ENCODE results near the gene PICALM.
"Not testable (repeated sequence)": the region's sequence is repeated elsewhere in the genome, so short reads cannot be mapped to it uniquely, and the experiment has no call there.

Gene PICALM

DNA sequence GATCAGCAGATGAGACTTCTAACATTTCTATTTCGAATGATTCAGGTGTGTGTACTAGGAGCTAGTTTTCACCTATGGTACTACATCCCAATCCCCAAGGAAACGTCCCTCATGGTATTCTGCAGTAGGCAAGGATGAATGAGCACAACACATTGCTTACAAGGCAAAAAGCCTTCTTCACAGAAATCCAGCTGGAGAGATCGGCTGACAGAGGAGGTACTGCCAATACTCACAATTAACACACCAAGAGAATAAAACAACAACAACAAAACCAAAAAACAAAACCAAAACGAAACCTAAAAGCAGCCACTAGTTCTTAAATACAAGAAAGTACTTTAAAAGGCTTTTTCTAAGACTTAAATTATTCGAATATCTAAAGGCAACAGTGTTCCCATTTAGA, 101.4 kb downstream of the PICALM start:
- no peak for DNase-seq

- no peak for DNase-seq
Observed at GRCh38 chr11:85965202-85965601, 103.7 kb downstream of the PICALM start.

DNA sequence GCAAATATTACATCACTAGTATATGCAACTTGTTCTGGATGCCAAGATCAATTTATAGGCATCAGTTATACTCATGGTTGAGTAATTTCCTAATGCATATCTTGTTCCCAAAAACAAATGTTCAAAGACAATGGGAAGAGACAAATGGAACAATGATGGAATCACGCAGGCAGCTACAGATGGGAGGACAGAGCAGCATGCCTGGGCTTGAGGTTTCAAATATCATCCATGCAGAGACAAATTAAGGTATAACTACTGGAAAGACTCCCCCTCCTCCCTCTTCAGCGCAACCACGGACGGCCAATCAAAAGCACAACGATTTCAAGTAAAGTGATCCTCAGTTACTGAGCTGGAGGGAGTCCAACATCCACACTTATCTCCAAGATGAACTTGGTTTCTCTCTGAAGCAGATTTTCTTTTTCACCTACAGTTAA, 106.9 kb downstream of the PICALM start:
- DNase-seq, result no peak

- DNase-seq, result no peak
Observed at GRCh38 chr11:85961130-85961529, 107.8 kb downstream of the PICALM start.

- DNase-seq, result no peak
Observed at GRCh38 chr11:85960678-85961077, 108.2 kb downstream of the PICALM start.

GRCh38 chr11:85955531-85955930, 113.4 kb downstream of the PICALM start:
- no peak for DNase-seq

GRCh38 chr11:85953491-85954143, 115.3 kb downstream of the PICALM start:
- DNase-seq, result no peak

DNA sequence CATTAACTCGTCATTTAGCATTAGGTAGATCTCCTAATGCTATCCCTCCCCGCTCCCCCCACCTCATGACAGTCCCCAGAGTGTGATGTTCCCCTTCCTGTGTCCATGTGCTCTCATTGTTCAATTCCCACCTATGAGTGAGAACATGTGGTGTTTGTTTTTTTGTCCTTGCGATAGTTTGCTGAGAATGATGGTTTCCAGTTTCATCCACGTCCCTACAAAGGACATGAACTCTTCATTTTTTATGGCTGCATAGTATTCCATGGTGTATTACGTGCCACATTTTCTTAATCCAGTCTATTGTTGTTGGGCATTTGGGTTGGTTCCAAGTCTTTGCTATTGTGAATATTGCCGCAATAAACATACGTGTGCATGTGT, 116.8 kb downstream of the PICALM start:
- DNase-seq, result not testable (repeated sequence)

DNA sequence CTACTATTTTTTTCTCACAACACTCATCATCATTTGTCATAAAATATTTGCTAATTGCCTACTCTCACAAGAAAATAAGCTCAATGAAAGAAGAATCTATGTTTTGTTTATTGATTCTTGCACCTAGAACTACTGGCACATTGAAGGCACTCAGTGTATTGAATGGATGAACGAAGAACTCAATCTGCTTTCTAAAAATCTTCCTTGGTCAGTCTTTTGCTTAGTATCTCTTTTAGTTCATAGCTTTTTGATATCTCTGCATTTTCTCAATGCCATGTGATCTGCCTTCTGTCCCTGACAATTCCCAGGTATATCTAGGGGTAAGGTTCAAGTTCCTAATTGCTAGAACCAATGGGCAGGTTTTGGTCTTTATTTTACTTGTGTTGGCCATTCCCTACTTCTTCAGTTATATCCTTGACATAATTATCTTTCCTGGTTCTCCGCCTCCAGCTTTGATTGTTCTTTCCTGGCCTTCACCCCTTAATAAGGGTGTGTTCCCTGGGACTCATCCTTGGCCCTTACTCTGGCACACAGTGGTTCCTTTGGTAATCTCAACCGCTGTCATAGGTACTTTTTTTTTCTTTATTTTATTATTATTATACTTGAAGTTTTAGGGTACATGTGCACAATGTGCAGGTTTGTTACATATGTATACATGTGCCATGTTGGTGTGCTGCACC, 117.3 kb downstream of the PICALM start:
- no peak for DNase-seq

GRCh38 chr11:85951049-85951405, 117.9 kb downstream of the PICALM start:
- no peak for DNase-seq

GRCh38 chr11:85950317-85951048, 118.4 kb downstream of the PICALM start:
- DNase-seq, result no peak

GRCh38 chr11:85949798-85950197, 119.1 kb downstream of the PICALM start:
- no peak for DNase-seq

DNA sequence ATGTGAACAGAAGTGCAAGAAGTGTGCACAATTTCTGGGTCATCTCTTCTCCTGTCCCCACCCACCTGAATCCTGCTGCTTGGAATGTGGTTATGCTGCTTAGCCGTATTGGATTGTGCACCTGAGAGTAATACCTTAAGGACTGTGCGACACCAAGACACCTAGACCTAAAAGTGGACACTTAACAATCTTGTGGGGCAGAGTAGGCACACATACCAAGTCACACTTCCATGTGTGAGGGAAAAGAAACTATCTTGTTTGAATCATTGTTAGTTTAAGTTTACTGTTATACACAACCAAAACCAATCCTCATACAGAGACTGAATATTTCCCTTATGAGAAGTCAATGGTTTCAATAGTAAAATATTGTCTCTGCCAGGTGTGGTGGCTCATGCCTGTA, 120.0 kb downstream of the PICALM start:
- no peak for DNase-seq

- DNase-seq, result no peak
Observed at GRCh38 chr11:85947431-85948272, 121.2 kb downstream of the PICALM start.

DNA sequence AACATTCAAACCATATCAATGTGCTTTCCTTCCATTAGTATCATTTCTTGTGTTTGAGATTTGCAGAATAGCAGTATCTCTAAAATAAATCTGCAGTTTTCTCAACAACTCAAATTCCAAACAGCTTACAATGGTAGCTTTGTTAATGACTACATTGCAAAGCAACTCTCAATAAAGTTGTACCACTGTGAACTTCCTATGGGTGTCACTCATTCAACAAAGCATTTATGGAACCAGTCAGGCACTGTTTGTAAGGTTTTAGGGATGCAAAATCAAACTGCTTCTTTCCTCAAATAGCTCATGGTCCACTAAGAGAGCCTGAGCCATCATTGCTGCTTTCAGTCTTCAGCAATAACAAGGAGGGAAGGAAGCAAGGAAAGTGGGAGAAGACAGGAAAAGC, 122.7 kb downstream of the PICALM start:
- DNase-seq, result no peak

GRCh38 chr11:85945788-85946187, 123.1 kb downstream of the PICALM start:
- DNase-seq, result no peak

- DNase-seq, result no peak
Observed at GRCh38 chr11:85945296-85945695, 123.6 kb downstream of the PICALM start.

- no peak for DNase-seq
Observed at GRCh38 chr11:85941380-85941973, 127.4 kb downstream of the PICALM start.

DNA sequence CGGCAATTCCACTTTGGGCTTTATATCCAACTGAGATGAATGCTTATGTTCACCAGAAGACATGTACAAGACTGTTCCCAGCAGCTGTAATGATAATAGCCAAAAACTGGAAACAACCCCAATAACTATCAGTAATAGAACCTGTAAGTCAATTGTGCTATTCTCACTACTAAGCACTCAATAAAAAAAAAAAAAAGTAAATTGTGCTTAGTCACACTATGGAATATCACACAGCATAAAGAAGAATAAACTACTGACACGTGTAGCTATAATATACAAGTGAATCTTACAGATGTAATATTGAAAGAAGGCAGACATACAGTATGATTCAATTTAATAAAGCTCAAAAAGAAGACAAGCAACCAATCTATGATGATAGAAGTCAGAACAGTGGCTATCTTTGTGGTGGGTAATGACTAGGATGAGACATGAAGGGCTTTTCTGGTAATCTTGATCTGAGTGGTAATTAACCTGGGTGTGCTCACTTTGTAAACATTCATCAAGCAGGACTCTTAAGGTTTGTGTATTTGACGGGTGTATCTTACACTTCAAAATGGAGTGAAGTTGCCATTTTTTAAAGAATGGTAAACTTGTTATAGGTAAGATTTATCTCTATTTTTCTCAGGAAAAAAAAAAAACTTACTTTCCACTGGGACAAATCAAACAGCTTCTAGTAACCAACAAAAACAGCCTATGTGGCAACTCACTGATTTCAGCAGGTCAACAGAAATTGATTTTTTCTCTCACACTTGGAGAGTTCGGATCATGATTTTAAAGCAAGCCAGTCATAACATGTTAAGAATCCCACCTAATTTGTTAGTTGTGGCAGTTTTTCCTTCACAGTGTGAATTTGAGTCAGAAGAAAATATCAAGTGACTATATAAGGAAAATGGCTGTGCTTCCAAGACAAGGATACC, 129.5 kb downstream of the PICALM start:
- no peak for DNase-seq

GRCh38 chr11:85937835-85938234, 131.0 kb downstream of the PICALM start:
- DNase-seq, result no peak

GRCh38 chr11:85935751-85936150, 133.1 kb downstream of the PICALM start:
- no peak for DNase-seq
